Epithelial cell of esophagus (primary cell): ENCODE data around the gene ARID3B.

Experiments
- DNase-seq: peaks from one replicate; pipeline ENCODE4 v3.0.0; 2010; ENCODE audit warnings: low read depth
- H3K4me3 ChIP-seq: 2 replicates; pipeline ENCODE4 v1.5.1; 2011; ENCODE audit warnings: mild to moderate bottlenecking, low read length, control low read depth
- TF ChIP-seq, protein P1 (sequence below): IDR thresholded peaks from 2 replicates; pipeline ENCODE4 v1.5.1; 2011; ENCODE audit warnings: low read depth, mild to moderate bottlenecking, low read length, control low read depth, inconsistent platforms; ENCODE audit not compliant: insufficient read depth; ENCODE audit errors: missing control alignments

Gene ARID3B

DNA sequence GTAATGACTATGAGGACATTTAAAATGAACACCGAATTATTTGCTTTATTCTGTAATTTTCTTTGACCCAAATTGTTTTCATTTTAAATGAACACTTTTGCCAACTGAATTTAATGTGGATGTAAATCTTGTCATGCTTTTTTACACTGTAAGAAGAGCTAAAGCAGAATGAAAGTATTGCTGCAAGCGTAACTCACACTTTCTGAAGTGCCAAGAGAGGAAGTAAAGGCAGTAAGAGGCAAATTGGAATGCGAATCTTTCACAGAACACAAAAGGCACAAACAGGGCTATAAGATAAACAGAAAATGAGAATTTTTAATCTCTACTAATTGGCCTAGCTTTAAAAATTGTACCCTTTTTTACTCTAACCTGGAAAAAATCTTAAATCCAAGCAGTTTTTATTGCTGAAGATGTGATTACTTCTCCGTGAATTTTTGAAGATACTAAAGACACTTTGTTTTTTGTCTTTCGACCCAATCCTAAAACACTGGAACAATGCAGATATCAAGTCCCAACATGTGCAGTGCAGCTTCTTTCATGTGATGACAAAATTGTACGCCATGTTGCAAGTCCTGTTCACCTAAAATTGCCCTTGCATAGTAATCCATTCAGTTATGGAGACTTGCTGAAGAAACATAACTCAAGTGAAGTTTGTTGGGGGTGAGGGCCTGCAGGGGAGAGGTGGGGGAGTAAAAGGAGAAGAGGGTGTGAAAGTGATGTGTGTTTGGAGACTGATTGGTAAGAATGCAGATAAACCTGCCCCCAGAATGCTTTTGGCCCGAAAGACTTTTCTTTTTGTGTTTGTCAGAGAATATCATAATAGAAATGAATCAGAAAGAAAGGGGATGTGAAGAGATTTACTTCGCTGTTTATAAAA lies 1.4 kb downstream of the ARID3B start:
- TF ChIP-seq, protein P1, sequence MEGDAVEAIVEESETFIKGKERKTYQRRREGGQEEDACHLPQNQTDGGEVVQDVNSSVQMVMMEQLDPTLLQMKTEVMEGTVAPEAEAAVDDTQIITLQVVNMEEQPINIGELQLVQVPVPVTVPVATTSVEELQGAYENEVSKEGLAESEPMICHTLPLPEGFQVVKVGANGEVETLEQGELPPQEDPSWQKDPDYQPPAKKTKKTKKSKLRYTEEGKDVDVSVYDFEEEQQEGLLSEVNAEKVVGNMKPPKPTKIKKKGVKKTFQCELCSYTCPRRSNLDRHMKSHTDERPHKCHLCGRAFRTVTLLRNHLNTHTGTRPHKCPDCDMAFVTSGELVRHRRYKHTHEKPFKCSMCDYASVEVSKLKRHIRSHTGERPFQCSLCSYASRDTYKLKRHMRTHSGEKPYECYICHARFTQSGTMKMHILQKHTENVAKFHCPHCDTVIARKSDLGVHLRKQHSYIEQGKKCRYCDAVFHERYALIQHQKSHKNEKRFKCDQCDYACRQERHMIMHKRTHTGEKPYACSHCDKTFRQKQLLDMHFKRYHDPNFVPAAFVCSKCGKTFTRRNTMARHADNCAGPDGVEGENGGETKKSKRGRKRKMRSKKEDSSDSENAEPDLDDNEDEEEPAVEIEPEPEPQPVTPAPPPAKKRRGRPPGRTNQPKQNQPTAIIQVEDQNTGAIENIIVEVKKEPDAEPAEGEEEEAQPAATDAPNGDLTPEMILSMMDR, result no peak
- peak overlapping the region; percentile 72 for H3K4me3 ChIP-seq
- peak; percentile 88 for DNase-seq

- TF ChIP-seq, protein P1, result no peak
- no peak overlapping the region for H3K4me3 ChIP-seq
- no peak for DNase-seq
These were observed 2.0 kb downstream of the ARID3B start for GRCh38 chr15:74543043-74543422.

DNA sequence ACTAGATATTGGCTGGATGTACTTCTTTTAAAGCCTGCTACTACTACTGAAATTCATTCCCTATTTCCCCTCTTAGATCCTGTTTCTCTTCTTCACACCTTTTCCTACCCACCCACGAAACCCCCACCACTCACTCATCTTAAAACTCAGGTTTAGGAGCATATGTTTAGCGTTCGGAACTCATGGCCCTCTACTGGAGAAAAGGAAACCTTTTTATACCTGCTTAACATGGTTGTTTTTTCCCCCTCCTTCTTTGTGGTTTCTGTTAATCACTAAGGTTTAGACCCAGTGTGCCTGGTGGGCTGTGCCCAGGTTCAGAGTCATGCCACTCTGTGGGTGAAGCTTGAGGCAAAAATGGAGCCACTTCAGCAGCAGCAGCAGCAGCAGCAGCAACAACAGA lies 2.6 kb downstream of the ARID3B start:
- no peak for DNase-seq
- TF ChIP-seq, protein P1, result peak; percentile 43
- no peak overlapping the region for H3K4me3 ChIP-seq

DNA sequence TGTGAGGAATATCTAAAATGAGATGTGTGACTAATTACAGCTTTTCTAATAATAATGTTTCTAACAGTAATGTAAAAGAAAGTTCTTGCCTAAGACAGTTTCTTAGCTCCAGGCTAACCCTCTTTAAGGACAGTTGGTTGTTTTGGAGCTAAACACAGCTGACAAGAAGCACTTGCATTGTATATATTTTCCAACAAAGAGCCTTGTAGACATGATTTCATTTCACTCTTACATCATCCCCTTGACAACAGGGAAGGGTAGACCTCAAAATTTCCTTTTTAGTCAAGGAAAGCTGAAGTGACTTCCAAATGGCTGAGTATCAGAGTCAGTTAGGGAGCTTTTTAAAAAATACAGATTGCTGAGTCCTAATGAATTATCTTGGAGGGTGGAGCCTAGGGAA lies 4.1 kb downstream of the ARID3B start:
- no peak overlapping the region for H3K4me3 ChIP-seq
- TF ChIP-seq, protein P1, result no peak
- DNase-seq, result no peak

- no peak overlapping the region for H3K4me3 ChIP-seq
- DNase-seq, result peak; percentile 100
- TF ChIP-seq, protein P1, result no peak
These were observed 5.0 kb downstream of the ARID3B start for GRCh38 chr15:74545776-74546656.

DNA sequence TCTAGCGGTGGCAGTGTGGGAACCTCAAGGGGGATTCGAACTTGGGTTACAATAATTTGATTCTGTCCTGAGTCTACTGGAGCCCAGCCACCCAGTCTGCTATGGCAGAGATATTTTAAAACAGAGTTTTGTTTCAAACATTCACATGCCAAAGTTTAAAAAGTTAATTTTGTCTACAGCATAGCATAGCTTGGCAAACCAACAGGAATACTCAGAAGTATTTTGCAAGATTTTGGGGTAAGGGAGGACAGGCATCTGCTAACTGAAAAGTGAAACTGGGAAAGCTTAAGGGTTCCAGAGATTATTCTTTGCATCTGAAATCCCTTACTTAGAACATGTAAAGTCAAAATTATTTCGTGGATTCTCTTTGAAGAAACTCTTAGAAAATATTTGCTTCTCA lies 6.6 kb downstream of the ARID3B start:
- TF ChIP-seq, protein P1, result no peak
- no peak for DNase-seq
- no peak overlapping the region for H3K4me3 ChIP-seq
